ENCODE measurements around the gene CUX1. TPM values are rescaled to one million over a fixed set of nuclear protein-coding genes. Genes with fewer than 3 reads are reported as not detected.
"Not testable (repeated sequence)": the region's sequence is repeated elsewhere in the genome, so short reads cannot be mapped to it uniquely, and the experiment has no call there.

The CUX1 gene
- total RNA-seq, 1 donor from 2014 or later = 56.5 TPM

DNA sequence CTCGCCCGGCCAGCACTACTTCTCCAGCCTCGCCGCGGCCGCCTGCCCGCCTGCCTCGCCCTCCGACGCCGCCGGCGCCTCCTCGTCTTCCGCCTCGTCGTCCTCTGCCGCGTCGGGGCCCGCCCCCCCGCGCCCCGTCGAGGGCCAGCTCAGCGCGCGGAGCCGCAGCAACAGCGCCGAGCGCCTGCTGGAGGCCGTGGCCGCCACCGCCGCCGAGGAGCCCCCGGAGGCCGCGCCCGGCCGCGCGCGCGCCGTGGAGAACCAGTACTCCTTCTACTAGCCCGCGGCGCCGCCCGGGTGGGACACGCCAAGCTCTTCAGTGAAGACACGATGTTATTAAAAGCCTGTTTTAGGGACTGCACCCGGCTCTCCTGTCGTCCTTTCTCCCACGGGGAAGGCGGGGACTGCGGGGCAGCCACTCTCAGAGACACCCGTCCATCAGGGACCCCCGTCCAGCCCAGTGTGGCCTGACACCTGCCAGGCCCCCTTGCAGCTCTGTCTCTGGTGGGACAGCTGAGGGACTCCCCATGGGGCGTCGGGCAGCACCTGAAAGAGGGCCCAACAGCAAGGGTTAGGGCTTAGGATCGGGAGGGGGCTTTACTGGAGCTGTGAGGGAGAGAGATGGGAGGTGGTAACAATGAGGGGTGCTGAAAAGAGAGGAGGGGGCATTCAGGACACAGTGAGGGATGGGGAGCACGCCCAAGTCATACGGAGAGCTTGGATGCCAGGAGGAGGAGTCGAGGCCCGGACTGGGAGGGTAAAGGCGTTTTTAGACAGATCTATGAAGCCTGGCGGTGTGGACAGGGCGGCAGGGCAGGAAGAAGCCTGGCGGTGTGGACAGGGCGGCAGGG lies 504.1 kb downstream of the CUX1 start:
- Mint-ChIP-seq H3K36me3 (ENCODE audit: unreplicated experiment) (no peaks in the 10 kb centered on the region), H3K4me3 (ENCODE audit: unreplicated experiment) (no peak overlapping the region), H3K9me3 (ENCODE audit: unreplicated experiment) (peaks cover 2% of the 10 kb centered on the region), H3K27me3 (ENCODE audit: unreplicated experiment) (peaks cover 13% of the 10 kb centered on the region), H3K4me1 (ENCODE audit: low read depth, unreplicated experiment) (peaks cover 1% of the 10 kb centered on the region), H3K27ac (ENCODE audit: unreplicated experiment) (no peak overlapping the region)
- TF ChIP-seq, protein P1, sequence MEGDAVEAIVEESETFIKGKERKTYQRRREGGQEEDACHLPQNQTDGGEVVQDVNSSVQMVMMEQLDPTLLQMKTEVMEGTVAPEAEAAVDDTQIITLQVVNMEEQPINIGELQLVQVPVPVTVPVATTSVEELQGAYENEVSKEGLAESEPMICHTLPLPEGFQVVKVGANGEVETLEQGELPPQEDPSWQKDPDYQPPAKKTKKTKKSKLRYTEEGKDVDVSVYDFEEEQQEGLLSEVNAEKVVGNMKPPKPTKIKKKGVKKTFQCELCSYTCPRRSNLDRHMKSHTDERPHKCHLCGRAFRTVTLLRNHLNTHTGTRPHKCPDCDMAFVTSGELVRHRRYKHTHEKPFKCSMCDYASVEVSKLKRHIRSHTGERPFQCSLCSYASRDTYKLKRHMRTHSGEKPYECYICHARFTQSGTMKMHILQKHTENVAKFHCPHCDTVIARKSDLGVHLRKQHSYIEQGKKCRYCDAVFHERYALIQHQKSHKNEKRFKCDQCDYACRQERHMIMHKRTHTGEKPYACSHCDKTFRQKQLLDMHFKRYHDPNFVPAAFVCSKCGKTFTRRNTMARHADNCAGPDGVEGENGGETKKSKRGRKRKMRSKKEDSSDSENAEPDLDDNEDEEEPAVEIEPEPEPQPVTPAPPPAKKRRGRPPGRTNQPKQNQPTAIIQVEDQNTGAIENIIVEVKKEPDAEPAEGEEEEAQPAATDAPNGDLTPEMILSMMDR (IDR thresholded peaks at IDR 0.05; ENCODE audit: partially characterized antibody, unreplicated experiment) = no peak
- peak; percentile 65 for DNase-seq

DNA sequence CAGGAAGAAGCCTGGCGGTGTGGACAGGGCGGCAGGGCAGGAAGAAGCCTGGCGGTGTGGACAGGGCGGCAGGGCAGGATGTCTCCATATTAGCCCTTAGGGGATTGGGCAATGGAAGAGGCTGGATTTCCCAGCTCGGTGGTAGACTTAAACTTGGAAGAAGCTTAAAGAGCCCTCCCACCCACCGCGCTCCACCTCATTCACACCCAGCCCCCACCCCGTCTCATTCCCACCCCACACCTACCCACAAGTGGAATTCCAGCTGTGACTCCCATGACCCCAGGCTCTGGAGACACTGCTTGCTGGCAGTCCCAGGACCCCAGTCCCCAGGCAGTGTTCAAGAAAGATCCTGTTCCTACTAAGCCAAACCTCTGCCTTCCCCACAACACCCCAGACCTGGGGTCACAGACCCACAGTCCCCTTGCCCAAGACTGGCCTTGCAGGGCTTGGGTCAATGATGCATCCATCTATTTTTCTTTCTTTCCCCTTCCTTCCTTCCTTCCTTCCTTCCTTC lies 504.8 kb downstream of the CUX1 start:
- H3K27me3 Mint-ChIP-seq (ENCODE audit: unreplicated experiment) = peaks cover 13% of the 10 kb centered on the region
- peaks cover 1% of the 10 kb centered on the region for H3K4me1 Mint-ChIP-seq (ENCODE audit: low read depth, unreplicated experiment)
- no peak for DNase-seq
- no peaks in the 10 kb centered on the region for H3K36me3 Mint-ChIP-seq (ENCODE audit: unreplicated experiment)
- H3K4me3 Mint-ChIP-seq (ENCODE audit: unreplicated experiment) = no peak overlapping the region
- peaks cover 2% of the 10 kb centered on the region for H3K9me3 Mint-ChIP-seq (ENCODE audit: unreplicated experiment)
- TF ChIP-seq, protein P1 (IDR thresholded peaks at IDR 0.05; ENCODE audit: partially characterized antibody, unreplicated experiment) = no peak
- no peak overlapping the region for H3K27ac Mint-ChIP-seq (ENCODE audit: unreplicated experiment)

DNA sequence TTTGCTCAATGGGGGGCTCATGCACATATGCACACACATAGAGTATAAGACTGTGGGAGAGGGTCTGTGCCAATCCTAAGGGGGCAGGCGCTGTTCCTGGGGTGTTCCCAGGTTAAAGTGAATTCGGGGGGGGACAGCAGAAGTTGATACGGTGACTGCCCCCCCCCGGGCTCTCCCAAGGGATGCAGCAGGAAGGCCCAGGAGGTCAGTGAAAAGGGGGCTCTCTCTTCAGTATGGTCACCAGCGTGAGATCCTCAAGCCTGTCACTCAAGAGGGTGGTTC lies 506.4 kb downstream of the CUX1 start:
- TF ChIP-seq, protein P1 (IDR thresholded peaks at IDR 0.05; ENCODE audit: partially characterized antibody, unreplicated experiment) = no peak
- H3K4me1 Mint-ChIP-seq (ENCODE audit: low read depth, unreplicated experiment) = peaks cover under 1% of the 10 kb centered on the region
- DNase-seq = no peak
- H3K27me3 Mint-ChIP-seq (ENCODE audit: unreplicated experiment) = peaks cover 15% of the 10 kb centered on the region
- H3K9me3 Mint-ChIP-seq (ENCODE audit: unreplicated experiment) = peaks cover 2% of the 10 kb centered on the region
- no peak overlapping the region for H3K27ac Mint-ChIP-seq (ENCODE audit: unreplicated experiment)
- H3K36me3 Mint-ChIP-seq (ENCODE audit: unreplicated experiment) = no peaks in the 10 kb centered on the region
- H3K4me3 Mint-ChIP-seq (ENCODE audit: unreplicated experiment) = no peak overlapping the region

DNA sequence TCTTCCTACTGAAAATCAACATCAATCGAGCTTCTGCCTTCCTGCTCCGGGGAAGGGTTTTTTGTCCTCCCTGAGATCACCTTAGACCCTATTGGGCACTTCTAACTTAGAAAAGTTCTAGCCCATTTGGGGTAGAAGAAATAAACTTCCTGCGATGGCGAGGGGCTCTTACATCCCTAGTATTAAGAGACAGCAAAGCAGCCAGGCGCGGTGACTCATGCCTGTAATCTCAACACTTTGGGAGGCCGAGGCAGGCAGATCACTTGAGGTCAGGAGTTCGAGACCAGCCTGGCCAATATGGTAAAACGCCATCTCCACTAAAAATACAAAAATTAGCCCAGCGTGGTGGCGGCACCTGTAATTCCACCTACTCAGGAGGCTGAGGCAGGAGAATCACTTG lies 507.7 kb downstream of the CUX1 start:
- not testable (repeated sequence) for DNase-seq; H3K36me3 Mint-ChIP-seq (ENCODE audit: unreplicated experiment); H3K4me1 Mint-ChIP-seq (ENCODE audit: low read depth, unreplicated experiment); H3K27ac Mint-ChIP-seq (ENCODE audit: unreplicated experiment); H3K9me3 Mint-ChIP-seq (ENCODE audit: unreplicated experiment); H3K4me3 Mint-ChIP-seq (ENCODE audit: unreplicated experiment)
- peaks cover 14% of the 10 kb centered on the region for H3K27me3 Mint-ChIP-seq (ENCODE audit: unreplicated experiment)

DNA sequence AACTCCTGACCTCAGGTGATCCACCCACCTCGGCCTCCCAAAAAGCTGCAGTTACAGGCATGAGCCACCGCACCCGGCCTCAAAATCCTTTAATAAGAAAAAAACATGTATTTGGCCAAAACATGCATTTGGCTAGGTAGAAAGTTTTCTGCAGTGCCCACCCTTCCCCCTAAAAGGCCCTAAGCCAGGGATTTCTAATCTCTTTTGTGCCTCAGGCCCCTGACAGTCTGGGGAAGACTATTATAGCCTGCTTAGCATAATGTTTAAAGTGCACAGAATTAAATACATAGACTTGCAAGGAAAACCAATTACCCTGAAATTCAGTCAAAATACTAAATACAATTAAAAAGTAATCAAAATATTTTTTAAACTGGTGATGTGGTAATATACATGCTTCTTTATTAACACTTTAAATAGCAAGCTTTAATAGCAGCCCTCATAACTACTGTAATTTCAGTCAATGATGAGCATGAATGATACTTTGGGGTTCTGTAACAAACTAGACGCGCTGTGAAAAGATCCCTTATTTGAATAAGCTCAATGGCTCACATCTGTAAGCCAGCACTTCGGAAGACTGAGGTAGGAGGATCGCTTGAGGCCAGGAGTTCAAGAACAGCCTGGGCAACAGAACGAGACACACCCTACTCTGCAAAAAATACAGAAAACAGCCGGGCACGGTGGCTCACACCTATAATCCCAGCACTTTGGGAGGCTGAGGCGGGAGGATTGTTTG lies 508.9 kb downstream of the CUX1 start:
- H3K4me1 Mint-ChIP-seq (ENCODE audit: low read depth, unreplicated experiment) = no peaks in the 10 kb centered on the region
- no peak overlapping the region for H3K4me3 Mint-ChIP-seq (ENCODE audit: unreplicated experiment)
- no peaks in the 10 kb centered on the region for H3K36me3 Mint-ChIP-seq (ENCODE audit: unreplicated experiment)
- no peak overlapping the region for H3K27ac Mint-ChIP-seq (ENCODE audit: unreplicated experiment)
- DNase-seq = no peak
- TF ChIP-seq, protein P1 (IDR thresholded peaks at IDR 0.05; ENCODE audit: partially characterized antibody, unreplicated experiment) = peak; percentile 25
- H3K9me3 Mint-ChIP-seq (ENCODE audit: unreplicated experiment) = peaks cover 2% of the 10 kb centered on the region
- H3K27me3 Mint-ChIP-seq (ENCODE audit: unreplicated experiment) = peaks cover 11% of the 10 kb centered on the region

DNA sequence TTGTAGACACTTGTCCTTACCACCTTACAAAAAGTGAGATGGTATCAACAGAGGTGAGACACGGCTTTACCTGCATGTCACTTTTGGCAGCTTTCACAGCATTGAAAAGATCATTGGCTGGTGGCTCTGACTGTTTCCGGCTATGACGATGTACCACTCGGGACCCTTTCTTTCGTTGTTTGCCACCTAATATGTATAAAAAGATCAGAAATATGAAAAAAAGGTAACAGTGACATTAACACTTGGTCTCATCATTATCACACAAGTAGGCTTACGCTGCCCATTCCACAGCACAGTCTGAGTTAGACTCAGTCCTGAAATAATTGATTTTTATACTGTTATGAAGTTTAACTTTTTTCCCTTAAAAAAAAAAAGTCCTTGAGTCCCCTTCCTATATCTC lies 509.8 kb downstream of the CUX1 start:
- H3K27ac Mint-ChIP-seq (ENCODE audit: unreplicated experiment); H3K9me3 Mint-ChIP-seq (ENCODE audit: unreplicated experiment); DNase-seq; H3K36me3 Mint-ChIP-seq (ENCODE audit: unreplicated experiment); H3K4me3 Mint-ChIP-seq (ENCODE audit: unreplicated experiment); H3K4me1 Mint-ChIP-seq (ENCODE audit: low read depth, unreplicated experiment): not testable (repeated sequence)
- H3K27me3 Mint-ChIP-seq (ENCODE audit: unreplicated experiment) = peaks cover 11% of the 10 kb centered on the region

DNA sequence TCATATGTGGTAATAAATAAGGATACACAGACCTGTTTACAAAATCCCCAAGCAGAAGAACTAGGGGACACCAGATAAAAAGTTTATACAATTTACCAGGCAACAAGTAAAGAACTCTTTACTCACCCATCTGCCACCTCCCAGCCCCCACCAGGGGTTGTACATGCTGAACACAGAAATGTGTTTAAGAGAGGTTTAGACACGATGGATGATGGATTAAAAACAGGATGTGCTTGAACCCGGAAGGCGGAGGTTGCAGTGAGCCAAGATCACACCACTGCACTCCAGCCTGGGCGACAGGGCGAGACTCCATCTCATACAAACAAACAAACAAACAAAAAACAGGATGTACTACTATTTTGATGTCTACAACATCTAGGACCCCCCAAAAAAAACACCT lies 511.4 kb downstream of the CUX1 start:
- H3K4me1 Mint-ChIP-seq (ENCODE audit: low read depth, unreplicated experiment); H3K36me3 Mint-ChIP-seq (ENCODE audit: unreplicated experiment); H3K9me3 Mint-ChIP-seq (ENCODE audit: unreplicated experiment); H3K27ac Mint-ChIP-seq (ENCODE audit: unreplicated experiment); DNase-seq; H3K27me3 Mint-ChIP-seq (ENCODE audit: unreplicated experiment); H3K4me3 Mint-ChIP-seq (ENCODE audit: unreplicated experiment): not testable (repeated sequence)

DNA sequence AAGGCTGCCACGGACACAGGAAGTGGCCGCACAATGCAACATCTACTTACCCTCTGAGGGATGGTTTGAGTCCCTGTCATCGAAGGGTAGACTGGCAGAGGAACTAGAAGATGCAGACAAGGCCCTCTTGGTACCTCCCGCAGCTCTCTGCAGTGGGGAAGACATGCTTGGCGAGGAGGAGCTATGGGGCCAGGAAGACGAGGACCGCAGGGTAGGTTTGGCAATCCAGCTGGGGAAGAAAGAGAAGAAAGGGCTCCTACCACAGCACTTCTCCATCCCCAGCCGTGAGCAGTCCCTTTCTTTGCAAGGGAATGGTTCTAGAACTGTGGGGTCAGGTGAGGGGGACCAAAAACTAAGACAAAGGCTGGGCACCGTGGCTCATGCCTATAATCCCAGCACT lies 511.9 kb downstream of the CUX1 start:
- H3K4me1 Mint-ChIP-seq (ENCODE audit: low read depth, unreplicated experiment); H3K27me3 Mint-ChIP-seq (ENCODE audit: unreplicated experiment); H3K9me3 Mint-ChIP-seq (ENCODE audit: unreplicated experiment); H3K4me3 Mint-ChIP-seq (ENCODE audit: unreplicated experiment); DNase-seq; H3K36me3 Mint-ChIP-seq (ENCODE audit: unreplicated experiment); H3K27ac Mint-ChIP-seq (ENCODE audit: unreplicated experiment): not testable (repeated sequence)
